ENCODE measurements around the gene BOLA2B.

BOLA2B gene

DNA sequence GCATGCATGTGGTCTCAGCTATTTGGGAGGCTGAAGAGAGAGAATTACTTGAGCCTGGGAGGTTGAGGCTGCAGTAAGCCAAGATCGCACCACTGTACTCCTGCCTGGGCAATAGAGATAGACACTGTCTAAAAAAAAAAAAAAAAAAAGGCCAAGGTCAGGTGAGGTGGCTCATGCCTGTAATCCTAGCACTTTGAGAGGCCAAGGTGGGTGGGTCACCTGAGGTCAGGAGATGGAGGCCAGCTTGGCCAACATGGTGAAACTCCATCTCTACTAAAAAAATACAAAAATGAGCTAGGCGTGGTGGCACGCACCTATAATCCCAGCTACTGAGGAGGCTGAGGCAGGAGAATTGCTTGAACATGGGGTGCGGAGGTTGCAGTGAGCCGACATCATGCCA lies 38.3 kb downstream of the BOLA2B start:
- Histone ChIP-seq H3K9me2 (replicated peaks; ENCODE audit: insufficient read depth, low read length) (no peaks in the 10 kb centered on the region), H3K9ac (ENCODE audit: low read length) (no peak overlapping the region), H3K4me3 (ENCODE audit: low read length) (no peak overlapping the region), H3K9me3 (replicated peaks; ENCODE audit: insufficient read depth, low read length) (no peaks in the 10 kb centered on the region), H2AFZ (ENCODE audit: low read length) (no peak overlapping the region), H3K36me3 (replicated peaks; ENCODE audit: insufficient read depth, low read length) (no peaks in the 10 kb centered on the region), H3K27ac (ENCODE audit: low read length) (no peak overlapping the region), H3K79me2 (ENCODE audit: low read length) (no peaks in the 10 kb centered on the region), H3K27me3 (replicated peaks; ENCODE audit: insufficient read depth, low read length) (no peaks in the 10 kb centered on the region), H3F3A (ENCODE audit: insufficient read depth, low read length) (peaks cover 21% of the 10 kb centered on the region), H3K4me1 (ENCODE audit: low read length) (peaks cover 14% of the 10 kb centered on the region), H3K4me2 (ENCODE audit: low read depth, low read length) (no peak overlapping the region), H4K20me1 (ENCODE audit: insufficient read depth, low read length) (no peaks in the 10 kb centered on the region)
- no peak for DNase-seq
- no peak for TF ChIP-seq EZH2 (optimal IDR thresholded peaks at IDR 0.05; ENCODE audit: low read depth, low read length)

GRCh38 chr16:30152517-30152916 lies 40.9 kb downstream of the BOLA2B start:
- H3K4me2 ChIP-seq (ENCODE audit: low read depth, low read length) = no peak overlapping the region
- no peaks in the 10 kb centered on the region for H4K20me1 ChIP-seq (ENCODE audit: insufficient read depth, low read length)
- TF ChIP-seq EZH2phosphoT487 (IDR thresholded peaks at IDR 0.05; ENCODE audit: low read length) (no peak), EZH2 (optimal IDR thresholded peaks at IDR 0.05; ENCODE audit: low read depth, low read length) (no peak)
- H2AFZ ChIP-seq (ENCODE audit: low read length) = no peak overlapping the region
- DNase-seq = no peak
- H3K9ac ChIP-seq (ENCODE audit: low read length) = no peak overlapping the region
- H3K9me2 ChIP-seq (replicated peaks; ENCODE audit: insufficient read depth, low read length) = no peaks in the 10 kb centered on the region
- H3K79me2 ChIP-seq (ENCODE audit: low read length) = no peaks in the 10 kb centered on the region
- peaks cover 17% of the 10 kb centered on the region for H3F3A ChIP-seq (ENCODE audit: insufficient read depth, low read length)
- H3K9me3 ChIP-seq (replicated peaks; ENCODE audit: insufficient read depth, low read length) = no peaks in the 10 kb centered on the region
- no peaks in the 10 kb centered on the region for H3K36me3 ChIP-seq (replicated peaks; ENCODE audit: insufficient read depth, low read length)
- H3K4me1 ChIP-seq (ENCODE audit: low read length) = peaks cover 17% of the 10 kb centered on the region
- H3K27me3 ChIP-seq (replicated peaks; ENCODE audit: insufficient read depth, low read length) = no peaks in the 10 kb centered on the region
- no peak overlapping the region for H3K27ac ChIP-seq (ENCODE audit: low read length)
- no peak overlapping the region for H3K4me3 ChIP-seq (ENCODE audit: low read length)

GRCh38 chr16:30151091-30151490 lies 42.4 kb downstream of the BOLA2B start:
- H3K9me3 ChIP-seq (replicated peaks; ENCODE audit: insufficient read depth, low read length) = no peaks in the 10 kb centered on the region
- H3K27ac ChIP-seq (ENCODE audit: low read length) = peak overlapping the region; percentile 77
- H3K36me3 ChIP-seq (replicated peaks; ENCODE audit: insufficient read depth, low read length) = no peaks in the 10 kb centered on the region
- H3K4me1 ChIP-seq (ENCODE audit: low read length) = peaks cover 17% of the 10 kb centered on the region
- H3K27me3 ChIP-seq (replicated peaks; ENCODE audit: insufficient read depth, low read length) = no peaks in the 10 kb centered on the region
- DNase-seq = peak; percentile 79
- peak overlapping the region; percentile 47 for H2AFZ ChIP-seq (ENCODE audit: low read length)
- no peaks in the 10 kb centered on the region for H3K9me2 ChIP-seq (replicated peaks; ENCODE audit: insufficient read depth, low read length)
- peaks cover 17% of the 10 kb centered on the region for H3F3A ChIP-seq (ENCODE audit: insufficient read depth, low read length)
- no peak for TF ChIP-seq EZH2phosphoT487 (IDR thresholded peaks at IDR 0.05; ENCODE audit: low read length)
- no peak for TF ChIP-seq EZH2 (optimal IDR thresholded peaks at IDR 0.05; ENCODE audit: low read depth, low read length)
- TF ChIP-seq CTCF (IDR thresholded peaks at IDR 0.05; ENCODE audit: low read length) = no peak
- H3K4me2 ChIP-seq (ENCODE audit: low read depth, low read length) = peak overlapping the region; percentile 19; the same call in 1 of the 2 replicates
- peak overlapping the region; percentile 29 for H3K9ac ChIP-seq (ENCODE audit: low read length)
- H3K4me3 ChIP-seq (ENCODE audit: low read length) = no peak overlapping the region
- no peaks in the 10 kb centered on the region for H3K79me2 ChIP-seq (ENCODE audit: low read length)
- no peaks in the 10 kb centered on the region for H4K20me1 ChIP-seq (ENCODE audit: insufficient read depth, low read length)

DNA sequence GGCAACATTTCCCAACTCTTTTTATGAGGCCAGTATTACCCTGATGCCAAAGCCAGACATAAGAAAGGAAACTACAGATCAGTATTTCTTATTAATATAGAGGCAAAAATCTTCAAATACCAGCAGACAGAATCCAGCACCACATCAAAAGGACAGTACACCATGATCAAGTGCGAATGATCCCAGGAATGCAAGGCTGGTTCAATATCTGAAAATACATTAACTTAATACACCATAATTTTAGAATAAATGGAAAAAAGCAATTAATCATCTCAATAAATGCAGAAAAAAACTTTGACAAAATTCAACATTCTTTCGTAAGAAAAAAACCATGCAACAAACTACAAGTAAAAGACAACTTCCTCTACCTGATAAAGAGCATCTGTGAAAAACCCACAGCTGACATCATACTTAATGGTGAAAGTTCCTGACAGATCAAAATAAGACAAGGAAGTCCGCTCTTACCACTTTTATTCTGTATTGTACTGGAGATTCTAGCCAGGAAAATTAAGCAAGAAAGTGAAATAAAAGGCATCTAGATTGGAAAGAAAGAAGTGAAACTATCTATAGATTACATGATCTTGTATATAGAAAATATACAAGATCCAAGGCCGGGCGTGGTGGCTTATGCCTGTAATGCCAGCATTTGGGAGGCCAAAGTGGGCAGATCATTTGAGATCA lies 44.1 kb downstream of the BOLA2B start:
- no peak overlapping the region for H3K4me3 ChIP-seq (ENCODE audit: low read length)
- no peaks in the 10 kb centered on the region for H3K27me3 ChIP-seq (replicated peaks; ENCODE audit: insufficient read depth, low read length)
- no peaks in the 10 kb centered on the region for H3K9me2 ChIP-seq (replicated peaks; ENCODE audit: insufficient read depth, low read length)
- peaks cover 17% of the 10 kb centered on the region for H3K4me1 ChIP-seq (ENCODE audit: low read length)
- no peaks in the 10 kb centered on the region for H3K36me3 ChIP-seq (replicated peaks; ENCODE audit: insufficient read depth, low read length)
- no peak for DNase-seq
- H3K27ac ChIP-seq (ENCODE audit: low read length) = no peak overlapping the region
- no peaks in the 10 kb centered on the region for H3K79me2 ChIP-seq (ENCODE audit: low read length)
- H3K9me3 ChIP-seq (replicated peaks; ENCODE audit: insufficient read depth, low read length) = no peaks in the 10 kb centered on the region
- TF ChIP-seq EZH2phosphoT487 (IDR thresholded peaks at IDR 0.05; ENCODE audit: low read length) (no peak), EZH2 (optimal IDR thresholded peaks at IDR 0.05; ENCODE audit: low read depth, low read length) (no peak), CTCF (IDR thresholded peaks at IDR 0.05; ENCODE audit: low read length) (no peak)
- no peak overlapping the region for H2AFZ ChIP-seq (ENCODE audit: low read length)
- no peaks in the 10 kb centered on the region for H4K20me1 ChIP-seq (ENCODE audit: insufficient read depth, low read length)
- peaks cover 17% of the 10 kb centered on the region for H3F3A ChIP-seq (ENCODE audit: insufficient read depth, low read length)
- H3K9ac ChIP-seq (ENCODE audit: low read length) = no peak overlapping the region
- no peak overlapping the region for H3K4me2 ChIP-seq (ENCODE audit: low read depth, low read length)
